Loucy (cell line): Measurements from ENCODE around the gene ELOVL6.

ENCODE experiments used
- H2AFZ ChIP-seq: fragments of 200-600 bp; sonication (generic); 2 replicates; pipeline ENCODE4 v1.6.0; 2016; ENCODE audit warnings: antibody characterized with exemption, mild to moderate bottlenecking, low read length, moderate library complexity
- H3F3A ChIP-seq: fragments of 200-600 bp; 2 replicates; pipeline ENCODE4 v1.6.0; 2016; ENCODE audit warnings: antibody characterized with exemption, low read depth, mild to moderate bottlenecking
- H3K27me3 ChIP-seq: fragments of 200-600 bp; sonication (generic); 2 replicates; pipeline ENCODE4 v1.6.1; 2014; ENCODE audit warnings: low read length, mild to moderate bottlenecking; ENCODE audit not compliant: insufficient read depth, poor library complexity, severe bottlenecking
- H3K36me3 ChIP-seq: fragments of 200-600 bp; sonication (generic); 2 replicates; pipeline ENCODE4 v1.6.1; 2016; ENCODE audit warnings: low read length; ENCODE audit not compliant: insufficient read depth
- H3K4me1 ChIP-seq: fragments of 200-600 bp; sonication (generic); 2 replicates; pipeline ENCODE4 v1.5.1; 2014; ENCODE audit warnings: low read length, mild to moderate bottlenecking; ENCODE audit not compliant: insufficient read depth, poor library complexity, severe bottlenecking
- H3K4me2 ChIP-seq: fragments of 200-600 bp; sonication (generic); 2 replicates; pipeline ENCODE4 v1.6.0; 2014; ENCODE audit warnings: antibody characterized with exemption, low read length, low read depth, mild to moderate bottlenecking; ENCODE audit not compliant: poor library complexity, severe bottlenecking
- H3K4me3 ChIP-seq: fragments of 200-600 bp; sonication (generic); 2 replicates; pipeline ENCODE4 v1.5.1; 2014; ENCODE audit warnings: low read length, mild to moderate bottlenecking, mixed read lengths; ENCODE audit not compliant: poor library complexity, severe bottlenecking
- H3K79me2 ChIP-seq: fragments of 200-600 bp; sonication (generic); 2 replicates; pipeline ENCODE4 v1.6.1; 2014; ENCODE audit warnings: low read length; ENCODE audit not compliant: insufficient read depth
- H3K9ac ChIP-seq: fragments of 200-600 bp; sonication (generic); 2 replicates; pipeline ENCODE4 v1.6.0; 2014; ENCODE audit warnings: mild to moderate bottlenecking, low read depth, low read length, moderate library complexity; ENCODE audit not compliant: poor library complexity, severe bottlenecking
- H3K9me2 ChIP-seq: fragments of 200-600 bp; sonication (generic); replicated peaks from 2 replicates; pipeline ENCODE4 v1.6.1; 2016; ENCODE audit warnings: low read depth, low read length, mixed read lengths
- H3K9me3 ChIP-seq: fragments of 200-600 bp; sonication (generic); 2 replicates; pipeline ENCODE4 v1.6.1; 2014; ENCODE audit warnings: mild to moderate bottlenecking, antibody characterized with exemption, low read length, low read depth; ENCODE audit not compliant: insufficient read depth
- H4K20me1 ChIP-seq: fragments of 200-600 bp; sonication (generic); 2 replicates; pipeline ENCODE4 v1.6.0; 2014; ENCODE audit warnings: antibody characterized with exemption, low read length, mild to moderate bottlenecking; ENCODE audit not compliant: insufficient read depth, poor library complexity, severe bottlenecking
- CTCF ChIP-seq: fragments of 200-600 bp; sonication (generic); conservative IDR thresholded peaks from 2 replicates; pipeline ENCODE4 v1.5.1; 2014; ENCODE audit warnings: mild to moderate bottlenecking, antibody characterized with exemption, low read length
- EZH2phosphoT487 ChIP-seq: fragments of 200-600 bp; IDR thresholded peaks from 2 replicates; pipeline ENCODE4 v1.6.1; 2018; ENCODE audit warnings: antibody characterized with exemption, mild to moderate bottlenecking, moderate library complexity, borderline replicate concordance

Gene ELOVL6

GRCh38 chr4:110128029-110128428, 70.4 kb downstream of the ELOVL6 start:
- peaks cover 11% of the 10 kb centered on the region for H3K4me1 ChIP-seq
- H3K9me2 ChIP-seq: no peaks in the 10 kb centered on the region
- no peak overlapping the region for H2AFZ ChIP-seq
- H3K4me2 ChIP-seq: peak overlapping the region; percentile 1
- H3F3A ChIP-seq: no peaks in the 10 kb centered on the region
- H4K20me1 ChIP-seq: no peaks in the 10 kb centered on the region
- no peaks in the 10 kb centered on the region for H3K9me3 ChIP-seq
- peaks cover 7% of the 10 kb centered on the region; the same call in 1 of the 2 replicates for H3K79me2 ChIP-seq
- no peaks in the 10 kb centered on the region for H3K27me3 ChIP-seq
- TF ChIP-seq CTCF: no peak
- no peak for TF ChIP-seq EZH2phosphoT487
- no peak overlapping the region for H3K9ac ChIP-seq
- no peak overlapping the region for H3K4me3 ChIP-seq
- peaks cover 6% of the 10 kb centered on the region; the same call in 1 of the 2 replicates for H3K36me3 ChIP-seq

- no peak overlapping the region for H3K4me2 ChIP-seq
- H4K20me1 ChIP-seq: no peaks in the 10 kb centered on the region
- H2AFZ ChIP-seq: no peak overlapping the region
- no peaks in the 10 kb centered on the region for H3K9me2 ChIP-seq
- peaks cover 12% of the 10 kb centered on the region for H3K4me1 ChIP-seq
- H3K9ac ChIP-seq: no peak overlapping the region
- no peaks in the 10 kb centered on the region for H3K27me3 ChIP-seq
- TF ChIP-seq EZH2phosphoT487: no peak
- no peak for TF ChIP-seq CTCF
- H3K4me3 ChIP-seq: no peak overlapping the region
- H3K36me3 ChIP-seq: 0 out of 2 replicates have a peak, but pooled peaks cover 4% of the 10 kb centered on the region
- H3F3A ChIP-seq: no peaks in the 10 kb centered on the region
- no peaks in the 10 kb centered on the region; the same call in 1 of the 2 replicates for H3K79me2 ChIP-seq
- no peaks in the 10 kb centered on the region for H3K9me3 ChIP-seq
These were observed 73.7 kb downstream of the ELOVL6 start for GRCh38 chr4:110124711-110125110.

GRCh38 chr4:110122201-110122600, 76.2 kb downstream of the ELOVL6 start:
- no peaks in the 10 kb centered on the region for H3K9me2 ChIP-seq
- H3K79me2 ChIP-seq: peaks cover 9% of the 10 kb centered on the region
- H3F3A ChIP-seq: no peaks in the 10 kb centered on the region
- no peak overlapping the region for H3K4me2 ChIP-seq
- H3K9me3 ChIP-seq: no peaks in the 10 kb centered on the region
- H3K9ac ChIP-seq: no peak overlapping the region
- H4K20me1 ChIP-seq: no peaks in the 10 kb centered on the region
- peaks cover 22% of the 10 kb centered on the region for H3K4me1 ChIP-seq
- no peak for TF ChIP-seq EZH2phosphoT487
- no peak for TF ChIP-seq CTCF
- H3K36me3 ChIP-seq: no peaks in the 10 kb centered on the region
- H2AFZ ChIP-seq: no peak overlapping the region
- H3K4me3 ChIP-seq: no peak overlapping the region
- no peaks in the 10 kb centered on the region for H3K27me3 ChIP-seq
